Prostate gland (tissue), 2 donors: ENCODE results near the gene PTPRK. TPM values are rescaled to one million over a fixed set of nuclear protein-coding genes. Genes with fewer than 3 reads are reported as not detected.

ENCODE experiments used
- DNase-seq: peaks from one replicate; pipeline ENCODE4 v3.0.0-alpha.2; 2019; ENCODE audit warnings: low spot score
- H3K27ac ChIP-seq, 2 donors: fragments of 200-600 bp; sonication (generic); 2 replicates each; pipeline ENCODE4 v1.5.1; 2017 to 2019
- H3K27me3 ChIP-seq: fragments of 200-600 bp; sonication (generic); replicated peaks from 2 replicates; pipeline ENCODE4 v1.5.1; 2019; ENCODE audit not compliant: insufficient read depth
- H3K36me3 ChIP-seq, 2 donors: fragments of 200-600 bp; sonication (generic); 1 replicate in 1 of 2; 2 replicates in 1 of 2; pipeline versions ENCODE4 v1.5.1 to v1.8.1; 2017 to 2019
- H3K4me1 ChIP-seq: fragments of 200-600 bp; sonication (generic); replicated peaks from 2 replicates; pipeline ENCODE4 v1.5.1; 2019
- H3K4me3 ChIP-seq, 2 donors: fragments of 200-600 bp; sonication (generic); 2 replicates each; pipeline ENCODE4 v1.5.1; 2017 to 2019
- H3K9me3 ChIP-seq: fragments of 200-600 bp; sonication (generic); 2 replicates; pipeline ENCODE4 v1.5.1; 2017
- CTCF ChIP-seq, 4 experiments: fragments of 200-600 bp in 2 of 4; fragments of 450-650 bp in 2 of 4; sonication (generic) in 2 of 4; IDR thresholded peaks; 1 replicate in 3 of 4; 2 replicates in 1 of 4; pipeline ENCODE4 v1.5.1; 2016 to 2019; ENCODE audit warnings: antibody characterized with exemption in 4 of 4, mild to moderate bottlenecking in 2 of 4, moderate library complexity in 2 of 4
- POLR2A ChIP-seq: fragments of 450-650 bp; IDR thresholded peaks from one replicate; pipeline ENCODE4 v1.6.1; 2016; ENCODE audit warnings: antibody characterized with exemption, mild to moderate bottlenecking
- POLR2AphosphoS5 ChIP-seq: sonication (generic); formaldehyde crosslinking; IDR thresholded peaks from one replicate; pipeline ENCODE4 v1.6.1; 2017; ENCODE audit warnings: antibody characterized with exemption
- WGBS: methylation state at CpG from one replicate; pipeline ENCODE4 v1.1.5; 2018; 5-methylcytosine and 5-hydroxymethylcytosine counted together
- intact Hi-C: fragments of 100-400 bp; cut with DNase I; formaldehyde crosslinking; loops from one replicate; pipeline ENCODE4 v1.14.2; 2022
- total RNA-seq, 2 donors: library from RNA; depleted of rRNA; stranded (reverse); fragments of >200 nt; gene quantifications; one replicate each; pipeline ENCODE4 v1.1.0, GENCODE V29; 2016

The PTPRK gene
- total RNA-seq, 2 donors from 2014 or later, result 32.0 to 64.6 TPM

- Histone ChIP-seq H3K4me1 (no peaks in the 10 kb centered on the region), H3K9me3 (no peaks in the 10 kb centered on the region), H3K27ac (no peak overlapping the region), H3K27me3 (no peaks in the 10 kb centered on the region), H3K36me3 (no peaks in the 10 kb centered on the region), H3K4me3 (no peak overlapping the region)
- DNase-seq, result no peak
- intact Hi-C loops, result no loop called here
- no peak for TF ChIP-seq CTCF (IDR thresholded peaks at IDR 0.05)
- no peak for TF ChIP-seq POLR2AphosphoS5
- no peak for TF ChIP-seq POLR2A
- 96% methylated on average over 2 of the region's 2 CpGs for whole genome bisulfite sequencing
Measured at GRCh38 chr6:128074567-128074966, 445.8 kb downstream of the PTPRK start.

- Histone ChIP-seq H3K4me3 (no peak overlapping the region), H3K36me3 (no peaks in the 10 kb centered on the region), H3K27ac (no peak overlapping the region), H3K27me3 (no peaks in the 10 kb centered on the region), H3K4me1 (no peaks in the 10 kb centered on the region), H3K9me3 (no peaks in the 10 kb centered on the region)
- WGBS, result 27% methylated on average over 1 of the region's 1 CpG
- TF ChIP-seq POLR2AphosphoS5, result no peak
- TF ChIP-seq CTCF (IDR thresholded peaks at IDR 0.05), result no peak
- no peak for TF ChIP-seq POLR2A
- DNase-seq, result no peak
- intact Hi-C loops, result no loop called here
Measured at GRCh38 chr6:128073389-128073788, 447.0 kb downstream of the PTPRK start.

- TF ChIP-seq CTCF (IDR thresholded peaks at IDR 0.05), result no peak
- no peak for TF ChIP-seq POLR2A
- TF ChIP-seq POLR2AphosphoS5, result no peak
- intact Hi-C loops, result no loop called here
- Histone ChIP-seq H3K27me3 (no peaks in the 10 kb centered on the region), H3K27ac (no peak overlapping the region), H3K4me3 (no peak overlapping the region), H3K4me1 (no peaks in the 10 kb centered on the region), H3K9me3 (no peaks in the 10 kb centered on the region), H3K36me3 (no peaks in the 10 kb centered on the region)
- 92% methylated on average over 3 of the region's 3 CpGs for WGBS
- no peak for DNase-seq
Measured at GRCh38 chr6:128071212-128071611, 449.2 kb downstream of the PTPRK start.

GRCh38 chr6:128070406-128070805 is 450.0 kb downstream of the PTPRK start:
- Histone ChIP-seq H3K9me3 (no peaks in the 10 kb centered on the region), H3K4me3 (no peak overlapping the region), H3K36me3 (no peaks in the 10 kb centered on the region), H3K4me1 (no peaks in the 10 kb centered on the region), H3K27me3 (no peaks in the 10 kb centered on the region), H3K27ac (no peak overlapping the region)
- intact Hi-C loops, result no loop called here
- WGBS, result 85% methylated on average over 3 of the region's 3 CpGs
- no peak for DNase-seq
- TF ChIP-seq POLR2A, result no peak
- no peak for TF ChIP-seq POLR2AphosphoS5
- no peak for TF ChIP-seq CTCF (IDR thresholded peaks at IDR 0.05)

- intact Hi-C loops, result no loop called here
- H3K27me3 ChIP-seq, result no peaks in the 10 kb centered on the region
- DNase-seq, result no peak
- H3K27ac ChIP-seq, result no peak overlapping the region
- H3K4me1 ChIP-seq, result no peaks in the 10 kb centered on the region
- no peaks in the 10 kb centered on the region for H3K9me3 ChIP-seq
- no peak for TF ChIP-seq POLR2A
- TF ChIP-seq POLR2AphosphoS5, result no peak
- no peak for TF ChIP-seq CTCF (IDR thresholded peaks at IDR 0.05)
- WGBS, result 97% methylated on average over 2 of the region's 2 CpGs
- no peak overlapping the region for H3K4me3 ChIP-seq
- no peaks in the 10 kb centered on the region for H3K36me3 ChIP-seq
Measured at GRCh38 chr6:128069188-128069587, 451.2 kb downstream of the PTPRK start.
